ENCODE results near the gene UXS1. TPM values are rescaled to one million over a fixed set of nuclear protein-coding genes. Genes with fewer than 3 reads are reported as not detected.

The UXS1 gene
- total RNA-seq, 2 experiments from 2014 or later: 95.3 to 100 TPM

GRCh38 chr2:106068451-106068850, 125.7 kb downstream of the UXS1 start:
- Mint-ChIP-seq H3K4me1 (ENCODE audit: low read depth) (peaks cover 24% of the 10 kb centered on the region), H3K27me3 (ENCODE audit: low read depth) (peaks cover 18% of the 10 kb centered on the region), H3K36me3 (ENCODE audit: low read depth) (peaks cover 4% of the 10 kb centered on the region), H3K9me3 (ENCODE audit: insufficient read depth) (no peaks in the 10 kb centered on the region), H3K4me3 (no peak overlapping the region), H3K27ac (no peak overlapping the region)
- ChIA-PET POLR2A (interaction anchor here (1.1 kb wide), 1 partner anchor 9 kb away, joined by 3 read pairs; no protein-coding TSS in a partner anchor), CTCF (interaction anchor here (1.2 kb wide), 1 partner anchor 9 kb away, joined by 3 read pairs; no protein-coding TSS in a partner anchor)
- ATAC-seq (no peak), DNase-seq (no peak)

DNA sequence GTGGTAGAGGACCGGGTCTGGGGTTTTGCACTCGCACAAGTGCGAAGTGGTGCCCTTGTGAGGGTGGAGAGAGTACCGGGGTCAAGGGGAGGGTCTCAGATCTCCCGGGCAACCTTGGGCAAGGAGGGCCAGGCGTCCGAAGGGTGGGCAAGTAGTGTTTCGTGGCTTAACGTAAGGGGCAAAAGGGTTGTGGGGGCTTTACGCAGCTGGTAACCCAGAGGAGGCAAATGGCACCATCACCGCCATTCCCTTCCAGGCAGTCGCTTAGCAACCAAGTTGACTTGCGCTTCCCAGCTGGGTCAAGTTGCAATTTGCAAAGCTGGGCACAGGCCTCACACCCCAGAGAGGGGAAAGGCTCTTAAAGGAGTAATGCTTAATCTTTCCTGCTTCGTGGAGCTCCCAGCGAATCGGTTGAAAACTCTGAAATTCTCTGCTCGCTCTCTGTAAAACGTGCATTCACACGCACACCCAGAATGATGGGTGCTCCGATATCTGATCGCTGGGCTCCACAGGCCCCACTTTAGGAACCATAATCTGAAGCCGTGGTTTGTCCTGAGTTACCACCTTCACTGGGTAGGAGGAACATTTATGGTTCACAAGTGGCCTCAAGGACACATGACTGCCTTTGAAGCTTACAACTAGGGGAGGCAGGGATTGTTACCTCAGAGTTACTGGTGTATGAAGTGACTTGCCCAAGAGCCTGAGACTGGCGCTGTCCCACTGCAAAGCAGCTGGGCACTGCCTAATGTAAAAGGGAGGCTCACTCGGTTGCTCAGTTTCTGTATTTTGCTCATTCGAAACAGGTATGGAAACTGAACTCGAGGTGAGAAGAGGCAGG, 127.9 kb downstream of the UXS1 start:
- no peak overlapping the region for H3K27ac Mint-ChIP-seq
- H3K27me3 Mint-ChIP-seq (ENCODE audit: low read depth): peaks cover 18% of the 10 kb centered on the region
- CTCF ChIA-PET: interaction anchor here (0.8 to 1.0 kb wide), 2 partner anchors 10 to 19 kb away, joined by 3 to 4 read pairs; no protein-coding TSS in a partner anchor
- no peak for ATAC-seq
- H3K4me3 Mint-ChIP-seq: peak overlapping the region; percentile 52
- no peaks in the 10 kb centered on the region for H3K9me3 Mint-ChIP-seq (ENCODE audit: insufficient read depth)
- POLR2A ChIA-PET: no interaction called here
- peaks cover 4% of the 10 kb centered on the region for H3K36me3 Mint-ChIP-seq (ENCODE audit: low read depth)
- peaks cover 21% of the 10 kb centered on the region for H3K4me1 Mint-ChIP-seq (ENCODE audit: low read depth)
- peak; percentile 17 for DNase-seq

DNA sequence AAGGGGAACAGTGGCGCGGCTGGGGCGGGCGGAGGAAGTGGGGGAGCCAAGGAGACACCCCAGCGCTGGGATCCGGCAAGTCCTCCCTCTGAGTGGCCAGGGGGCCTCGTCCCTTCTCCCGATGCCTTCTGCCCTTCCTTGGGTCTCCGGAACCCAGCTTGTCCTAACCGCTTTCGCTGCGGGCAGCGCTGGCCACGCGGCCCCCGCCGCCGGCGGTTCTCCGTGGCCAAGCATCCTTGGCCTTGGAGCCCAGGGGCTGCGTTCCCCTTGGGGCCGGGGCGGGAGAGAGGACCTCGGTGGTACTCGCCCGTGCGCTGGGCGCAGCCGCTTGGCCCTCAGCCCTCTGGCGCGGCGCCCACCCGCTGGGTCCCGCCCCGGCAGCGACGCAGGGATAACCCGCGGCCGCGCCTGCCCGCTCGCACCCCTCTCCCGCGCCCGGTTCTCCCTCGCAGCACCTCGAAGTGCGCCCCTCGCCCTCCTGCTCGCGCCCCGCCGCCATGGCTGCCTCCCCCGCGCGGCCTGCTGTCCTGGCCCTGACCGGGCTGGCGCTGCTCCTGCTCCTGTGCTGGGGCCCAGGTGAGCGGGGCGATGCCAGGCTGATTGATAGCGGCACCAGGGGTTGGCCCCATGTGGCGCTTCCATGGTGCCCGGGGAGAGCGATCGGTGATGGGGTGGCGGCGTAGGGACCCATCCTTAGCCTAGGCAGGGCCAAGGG, 128.7 kb downstream of the UXS1 start:
- peak; percentile 76 for ATAC-seq
- H3K27ac Mint-ChIP-seq: peak overlapping the region; percentile 56
- peaks cover 11% of the 10 kb centered on the region for H3K36me3 Mint-ChIP-seq (ENCODE audit: low read depth)
- H3K27me3 Mint-ChIP-seq (ENCODE audit: low read depth): peaks cover 18% of the 10 kb centered on the region
- H3K4me1 Mint-ChIP-seq (ENCODE audit: low read depth): peaks cover 26% of the 10 kb centered on the region
- DNase-seq: no peak
- ChIA-PET CTCF (interaction anchor here (3.1 kb wide), 1 partner anchor 13 kb away, joined by 9 read pairs; no protein-coding TSS in a partner anchor), POLR2A (no interaction called here)
- no peaks in the 10 kb centered on the region for H3K9me3 Mint-ChIP-seq (ENCODE audit: insufficient read depth)
- H3K4me3 Mint-ChIP-seq: peak overlapping the region; percentile 51

- no peaks in the 10 kb centered on the region for H3K9me3 Mint-ChIP-seq (ENCODE audit: insufficient read depth)
- H3K27ac Mint-ChIP-seq: no peak overlapping the region
- H3K4me1 Mint-ChIP-seq (ENCODE audit: low read depth): peaks cover 39% of the 10 kb centered on the region
- H3K27me3 Mint-ChIP-seq (ENCODE audit: low read depth): peaks cover 18% of the 10 kb centered on the region
- peaks cover 18% of the 10 kb centered on the region for H3K36me3 Mint-ChIP-seq (ENCODE audit: low read depth)
- CTCF ChIA-PET: interaction anchor here (0.7 to 3.1 kb wide), 2 partner anchors 11 to 18 kb away, joined by 4 to 9 read pairs; no protein-coding TSS in a partner anchor
- ATAC-seq (no peak), DNase-seq (no peak)
- H3K4me3 Mint-ChIP-seq: no peak overlapping the region
- POLR2A ChIA-PET: no interaction called here
Measured at GRCh38 chr2:106063181-106063580, 130.9 kb downstream of the UXS1 start.

GRCh38 chr2:106062627-106063026, 131.5 kb downstream of the UXS1 start:
- ChIA-PET CTCF (interaction anchor here (0.7 to 3.1 kb wide), 3 partner anchors 9 to 18 kb away, joined by 3 to 9 read pairs (median 4); no protein-coding TSS in a partner anchor), POLR2A (no interaction called here)
- Mint-ChIP-seq H3K4me1 (ENCODE audit: low read depth) (peaks cover 43% of the 10 kb centered on the region), H3K9me3 (ENCODE audit: insufficient read depth) (no peaks in the 10 kb centered on the region), H3K36me3 (ENCODE audit: low read depth) (peaks cover 18% of the 10 kb centered on the region), H3K4me3 (no peak overlapping the region), H3K27me3 (ENCODE audit: low read depth) (peaks cover 18% of the 10 kb centered on the region), H3K27ac (no peak overlapping the region)
- DNase-seq (no peak), ATAC-seq (no peak)

GRCh38 chr2:106061611-106062349, 132.3 kb downstream of the UXS1 start:
- peaks cover 52% of the 10 kb centered on the region for H3K4me1 Mint-ChIP-seq (ENCODE audit: low read depth)

DNA sequence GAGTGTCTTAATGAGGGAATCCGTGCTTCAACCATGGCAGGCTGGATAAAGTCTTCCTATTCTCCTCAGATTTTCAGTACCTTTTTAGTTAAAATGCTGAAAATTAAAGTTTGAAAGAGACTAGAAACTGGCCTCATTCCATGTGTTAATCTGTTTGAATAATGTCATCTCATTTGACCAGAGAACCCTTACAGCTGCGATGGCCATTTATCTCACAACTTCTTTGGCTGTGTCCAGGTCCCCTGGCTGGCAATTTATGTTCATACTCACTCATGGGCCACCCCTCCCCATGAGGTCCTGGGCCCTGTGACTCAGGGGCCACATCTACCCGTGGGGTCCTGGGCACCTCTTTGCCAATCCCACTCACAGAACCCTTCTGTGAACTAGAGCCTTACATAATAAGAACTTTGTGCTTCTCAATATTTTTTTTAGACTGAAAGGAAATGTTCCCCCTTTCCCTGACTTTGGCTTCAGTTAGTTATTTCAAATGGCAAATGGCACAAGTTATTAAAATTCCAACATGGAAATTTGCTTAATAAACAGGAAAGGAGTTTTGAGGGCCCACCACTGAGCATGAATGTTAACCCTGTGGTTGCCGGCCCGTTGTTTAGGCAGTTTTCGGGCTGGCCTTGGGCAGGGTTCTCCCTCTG, 134.6 kb downstream of the UXS1 start:
- ChIA-PET POLR2A (interaction anchor here (0.6 to 1.5 kb wide), 3 partner anchors 24 to 130 kb away, joined by 5 to 6 read pairs (median 5); no protein-coding TSS in a partner anchor), CTCF (interaction anchor here (0.5 to 1.0 kb wide), 2 partner anchors 9 to 17 kb away, joined by 3 read pairs; no protein-coding TSS in a partner anchor)
- Mint-ChIP-seq H3K27me3 (ENCODE audit: low read depth) (peaks cover 1% of the 10 kb centered on the region), H3K36me3 (ENCODE audit: low read depth) (peaks cover 26% of the 10 kb centered on the region), H3K4me1 (ENCODE audit: low read depth) (peaks cover 61% of the 10 kb centered on the region), H3K4me3 (peak overlapping the region; percentile 34), H3K9me3 (ENCODE audit: insufficient read depth) (peaks cover 3% of the 10 kb centered on the region), H3K27ac (peak overlapping the region; percentile 88)
- ATAC-seq: no peak
- no peak for DNase-seq

More at GRCh38 chr2:106061611-106062349, 132.3 kb downstream of the UXS1 start:
- Mint-ChIP-seq H3K9me3 (ENCODE audit: insufficient read depth) (no peaks in the 10 kb centered on the region), H3K27ac (no peak overlapping the region), H3K4me3 (no peak overlapping the region), H3K27me3 (ENCODE audit: low read depth) (peaks cover 18% of the 10 kb centered on the region), H3K36me3 (ENCODE audit: low read depth) (peaks cover 18% of the 10 kb centered on the region)
- ATAC-seq: no peak
- ChIA-PET POLR2A (interaction anchor here (0.6 kb wide), 1 partner anchor 9 kb away, joined by 3 read pairs; no protein-coding TSS in a partner anchor), CTCF (interaction anchor here (0.7 kb wide), 1 partner anchor 8 kb away, joined by 3 read pairs; no protein-coding TSS in a partner anchor)
- DNase-seq: no peak

DNA sequence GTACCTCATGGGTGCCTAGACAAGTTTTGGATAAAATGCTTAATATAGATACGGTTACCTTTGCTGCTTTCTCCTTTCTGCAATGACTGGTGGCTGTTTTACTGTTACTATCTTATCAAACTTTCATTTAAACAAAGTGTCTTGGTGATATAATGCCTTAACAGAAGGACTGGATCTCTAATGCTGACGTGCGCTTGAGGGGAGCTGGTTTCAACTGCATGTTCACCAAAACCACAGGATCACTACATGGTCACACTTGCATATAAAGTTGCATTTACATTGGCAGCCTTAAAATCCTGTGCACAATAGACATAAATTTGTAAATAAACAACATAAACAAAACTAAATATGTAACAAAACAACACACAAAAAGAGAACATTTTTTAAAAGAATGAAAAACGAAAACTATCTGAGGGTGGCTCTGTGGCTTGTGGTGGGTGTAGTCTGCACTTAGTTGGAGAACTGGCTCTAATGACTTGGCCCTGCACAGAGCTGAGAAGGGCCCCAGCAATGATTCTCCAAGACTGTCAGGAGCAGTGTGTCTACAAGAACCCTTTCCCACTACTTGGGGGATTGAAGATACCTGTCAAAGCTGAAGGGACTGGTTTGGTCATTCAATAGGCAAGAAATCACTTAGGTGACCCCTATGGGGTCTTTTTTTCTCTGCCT, 135.5 kb downstream of the UXS1 start:
- DNase-seq: peak; percentile 69
- CTCF ChIA-PET: interaction anchor here (0.8 to 1.7 kb wide), 3 partner anchors 18 to 28 kb away, joined by 3 to 8 read pairs (median 4); no protein-coding TSS in a partner anchor
- H3K36me3 Mint-ChIP-seq (ENCODE audit: low read depth): peaks cover 27% of the 10 kb centered on the region
- POLR2A ChIA-PET: interaction anchor here (0.6 to 1.5 kb wide), 3 partner anchors 25 to 129 kb away, joined by 5 to 6 read pairs (median 5); no protein-coding TSS in a partner anchor
- peaks cover 71% of the 10 kb centered on the region for H3K4me1 Mint-ChIP-seq (ENCODE audit: low read depth)
- peak overlapping the region; percentile 34 for H3K4me3 Mint-ChIP-seq
- peak overlapping the region; percentile 88 for H3K27ac Mint-ChIP-seq
- H3K27me3 Mint-ChIP-seq (ENCODE audit: low read depth): no peaks in the 10 kb centered on the region
- peaks cover 3% of the 10 kb centered on the region for H3K9me3 Mint-ChIP-seq (ENCODE audit: insufficient read depth)
- ATAC-seq: peak; percentile 67

GRCh38 chr2:106057206-106057605, 136.9 kb downstream of the UXS1 start:
- H3K9me3 Mint-ChIP-seq (ENCODE audit: insufficient read depth): peaks cover 3% of the 10 kb centered on the region
- H3K4me1 Mint-ChIP-seq (ENCODE audit: low read depth): peaks cover 84% of the 10 kb centered on the region
- CTCF ChIA-PET: interaction anchor here (1.7 kb wide), 1 partner anchor 29 kb away, joined by 8 read pairs; no protein-coding TSS in a partner anchor
- peaks cover 32% of the 10 kb centered on the region for H3K36me3 Mint-ChIP-seq (ENCODE audit: low read depth)
- H3K27ac Mint-ChIP-seq: peak overlapping the region; percentile 87
- no peaks in the 10 kb centered on the region for H3K27me3 Mint-ChIP-seq (ENCODE audit: low read depth)
- ATAC-seq (peak; percentile 78), DNase-seq (peak; percentile 81)
- POLR2A ChIA-PET: interaction anchor here (0.7 kb wide), 1 partner anchor 259 kb away, joined by 3 read pairs; no protein-coding TSS in a partner anchor
- peak overlapping the region; percentile 37 for H3K4me3 Mint-ChIP-seq

All from activated CD8-positive, alpha-beta T cell treated with anti-CD3 and anti-CD28 coated beads, Interleukin-2, amount 10 ng/mL, durations not matched to agents 7 days and 5 days (primary cell).